HG03139 (cell line): ENCODE data around the gene ZNF366.
"Not testable (repeated sequence)": the region's sequence is repeated elsewhere in the genome, so short reads cannot be mapped to it uniquely, and the experiment has no call there.

Experiments used
- ATAC-seq: cut with Tn5 transposase; IDR thresholded peaks from one replicate; pipeline ENCODE4 v1.9.1; 2021; ENCODE audit not compliant: unreplicated experiment

The ZNF366 gene

GRCh38 chr5:72408603-72409002 lies 98.6 kb downstream of the ZNF366 start:
- no peak for ATAC-seq

- no peak for ATAC-seq
Observed at GRCh38 chr5:72408127-72408526, 99.1 kb downstream of the ZNF366 start.

GRCh38 chr5:72407541-72407940 lies 99.7 kb downstream of the ZNF366 start:
- no peak for ATAC-seq

- ATAC-seq, result no peak
Observed at GRCh38 chr5:72407078-72407477, 100.1 kb downstream of the ZNF366 start.

GRCh38 chr5:72404771-72405170 lies 102.4 kb downstream of the ZNF366 start:
- not testable (repeated sequence) for ATAC-seq

- no peak for ATAC-seq
Observed at GRCh38 chr5:72402959-72403628, 104.1 kb downstream of the ZNF366 start.

- no peak for ATAC-seq
Observed at GRCh38 chr5:72402381-72402890, 104.8 kb downstream of the ZNF366 start.

GRCh38 chr5:72400950-72401349 lies 106.3 kb downstream of the ZNF366 start:
- ATAC-seq, result no peak

- ATAC-seq, result no peak
Observed at GRCh38 chr5:72397836-72398235, 109.4 kb downstream of the ZNF366 start.

GRCh38 chr5:72394688-72395087 lies 112.5 kb downstream of the ZNF366 start:
- ATAC-seq, result no peak

- ATAC-seq, result no peak
Observed at GRCh38 chr5:72393052-72393451, 114.2 kb downstream of the ZNF366 start.
